B cell (primary cell): ENCODE data around the gene LCN2.

Source experiments
- CTCF ChIP-seq: fragments of 200-600 bp; IDR thresholded peaks from one replicate; pipeline ENCODE4 v1.8.0; 2022; ENCODE audit warnings: antibody characterized with exemption, mild to moderate bottlenecking
- EZH2 ChIP-seq: IDR thresholded peaks from 2 replicates; pipeline ENCODE4 v1.6.1; 2012; ENCODE audit warnings: borderline replicate concordance, low read depth, mild to moderate bottlenecking, moderate library complexity, low read length; ENCODE audit not compliant: insufficient read depth, poor library complexity, severe bottlenecking

DNA sequence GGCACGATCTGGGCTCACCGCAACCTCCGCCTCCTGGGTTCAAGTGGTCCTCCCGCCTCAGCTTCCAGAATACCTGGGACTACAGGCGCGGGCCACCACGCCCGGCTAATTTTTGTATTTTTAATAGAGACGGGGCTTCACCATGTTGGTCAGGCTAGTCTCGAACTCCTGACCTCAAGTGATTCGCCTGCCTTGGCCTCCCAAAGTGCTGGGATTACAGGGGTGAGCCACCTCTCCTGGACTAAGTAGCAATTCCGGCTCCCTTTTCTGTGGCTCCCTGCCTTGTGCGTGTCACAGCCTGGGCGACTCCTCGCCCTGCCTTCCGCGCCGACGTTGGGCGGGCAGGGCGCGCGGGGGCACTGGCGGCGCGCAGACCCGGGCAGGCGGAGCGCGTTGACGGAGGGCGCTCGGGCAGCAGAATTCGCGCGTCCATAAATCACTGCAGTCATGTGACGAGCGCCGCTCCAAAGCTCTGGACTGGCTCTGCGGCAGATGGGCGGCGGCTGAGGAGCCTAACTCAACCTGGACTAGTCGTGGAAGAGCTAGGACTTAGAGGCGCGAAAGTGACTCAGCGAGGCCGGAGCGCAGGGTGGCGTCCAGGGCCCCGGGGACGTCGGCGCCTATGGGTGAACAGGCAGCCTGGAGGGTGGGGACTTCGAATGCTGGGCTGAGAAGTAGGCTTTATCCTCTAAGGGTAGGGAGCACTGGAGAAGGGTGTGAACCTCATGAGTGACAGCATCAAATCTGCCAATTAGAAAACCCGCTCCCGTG lies 43.5 kb downstream of the LCN2 start:
- TF ChIP-seq CTCF = peak; percentile 43
- TF ChIP-seq EZH2 = no peak
